IMR-90 (cell line): ENCODE results near the gene CYB5A. TPM values are rescaled to one million over a fixed set of nuclear protein-coding genes. Genes with fewer than 3 reads are reported as not detected.

Experiments
- ATAC-seq: fragments of 200-7000 bp; cut with Tn5 transposase; 2 replicates; pipeline ENCODE4 v1.9.1; 2020; ENCODE audit warnings: low read depth, mild to moderate bottlenecking, moderate library complexity
- BruUV-seq: library from RNA; stranded (reverse); fragments of 400-500 nt; replicated peaks from 2 replicates; lab custom pipeline; 2021; lab: Mats Ljungman, UMichigan
- CTCF ChIA-PET: fragments of 300-600 bp; formaldehyde crosslinking; extraction: SDS; loops from one replicate; lab custom pipeline; 2021; ENCODE audit warnings: antibody characterized with exemption; lab: Yijun Ruan, JAX
- POLR2A ChIA-PET: fragments of 300-600 bp; sonication (Branson Sonifier 250); formaldehyde crosslinking; loops from one replicate; lab custom pipeline; 2022; ENCODE audit warnings: antibody characterized with exemption; ENCODE audit not compliant: unreplicated experiment; lab: Charles Lee
- DNase-seq: peaks from one replicate; pipeline ENCODE4 v3.0.0; 2013
- H2AFZ ChIP-seq: replicated peaks from 2 replicates; pipeline ENCODE3; 2013; ENCODE audit warnings: low read length, mild to moderate bottlenecking; ENCODE audit not compliant: poor library complexity
- H2AK5ac ChIP-seq: 2 replicates; pipeline ENCODE4 v1.6.1; 2013; ENCODE audit warnings: low read depth, low read length, inconsistent platforms
- H2AK9ac ChIP-seq: replicated peaks from 2 replicates; pipeline ENCODE3; 2013; ENCODE audit warnings: mild to moderate bottlenecking, low read depth, low read length, moderate library complexity; ENCODE audit not compliant: poor library complexity
- H2BK120ac ChIP-seq: 2 replicates; pipeline ENCODE4 v1.6.1; 2013; ENCODE audit warnings: low read depth, low read length, inconsistent platforms
- H2BK15ac ChIP-seq: 3 replicates; pipeline ENCODE4 v1.6.1; 2013; ENCODE audit warnings: low read depth, low read length, inconsistent platforms
- H2BK20ac ChIP-seq: 2 replicates; pipeline ENCODE4 v1.6.1; 2013; ENCODE audit warnings: low read depth, mild to moderate bottlenecking, inconsistent platforms, low read length, moderate library complexity
- H2BK5ac ChIP-seq: 2 replicates; pipeline ENCODE4 v1.6.1; 2013; ENCODE audit warnings: mild to moderate bottlenecking, low read depth, low read length, inconsistent platforms; ENCODE audit not compliant: poor library complexity, severe bottlenecking
- H3K14ac ChIP-seq: replicated peaks from 2 replicates; pipeline ENCODE4 v1.6.1; 2013; ENCODE audit warnings: low read depth, low read length, inconsistent platforms
- H3K18ac ChIP-seq: 2 replicates; pipeline ENCODE4 v1.6.1; 2013; ENCODE audit warnings: low read depth, low read length, control low read depth
- H3K23ac ChIP-seq: 2 replicates; pipeline ENCODE4 v1.6.1; 2013; ENCODE audit warnings: low read depth, low read length, inconsistent platforms
- H3K27ac ChIP-seq: 2 replicates; pipeline ENCODE4 v1.5.1; 2013; ENCODE audit warnings: mild to moderate bottlenecking, control low read depth, low read length; ENCODE audit not compliant: insufficient read depth
- H3K27me3 ChIP-seq: 2 replicates; pipeline ENCODE4 v1.6.1; 2013; ENCODE audit warnings: low read length; ENCODE audit not compliant: control insufficient read depth, insufficient read depth
- H3K36me3 ChIP-seq: 2 replicates; pipeline ENCODE4 v1.6.1; 2013; ENCODE audit warnings: low read length, mixed read lengths; ENCODE audit not compliant: control insufficient read depth, insufficient read depth
- H3K4ac ChIP-seq: 2 replicates; pipeline ENCODE4 v1.6.1; 2013; ENCODE audit warnings: low read depth, low read length, inconsistent platforms
- H3K4me1 ChIP-seq: 2 replicates; pipeline ENCODE4 v1.6.1; 2013; ENCODE audit warnings: low read length, mixed read lengths; ENCODE audit not compliant: control insufficient read depth, insufficient read depth
- H3K4me2 ChIP-seq: 2 replicates; pipeline ENCODE4 v1.6.1; 2013; ENCODE audit warnings: low read depth, mild to moderate bottlenecking, control low read depth, low read length, moderate library complexity
- H3K4me3 ChIP-seq: 2 replicates; pipeline ENCODE4 v1.5.1; 2013; ENCODE audit warnings: low read depth, mild to moderate bottlenecking, control low read depth, low read length, moderate library complexity; ENCODE audit not compliant: insufficient read depth
- H3K56ac ChIP-seq: 2 replicates; pipeline ENCODE4 v1.6.1; 2013; ENCODE audit warnings: low read length, inconsistent platforms; ENCODE audit not compliant: insufficient read depth; ENCODE audit errors: extremely low read depth
- H3K79me1 ChIP-seq, 2 experiments: 2 replicates each; pipeline ENCODE4 v1.6.1; 2013; ENCODE audit warnings: low read length in 2 of 2, inconsistent platforms in 1 of 2, low read depth in 1 of 2
- H3K9ac ChIP-seq: 2 replicates; pipeline ENCODE4 v1.6.1; 2013; ENCODE audit warnings: low read depth, low read length, control low read depth
- H3K9me1 ChIP-seq: 2 replicates; pipeline ENCODE4 v1.6.1; 2013; ENCODE audit warnings: low read length, inconsistent platforms; ENCODE audit not compliant: insufficient read depth
- H3K9me3 ChIP-seq: 2 replicates; pipeline ENCODE4 v1.6.1; 2013; ENCODE audit warnings: low read length; ENCODE audit not compliant: control insufficient read depth, insufficient read depth
- H4K20me1 ChIP-seq: 2 replicates; pipeline ENCODE4 v1.6.1; 2013; ENCODE audit warnings: low read length, inconsistent platforms; ENCODE audit not compliant: insufficient read depth
- H4K5ac ChIP-seq: 2 replicates; pipeline ENCODE4 v1.6.1; 2013; ENCODE audit warnings: mild to moderate bottlenecking, low read depth, low read length, control low read depth
- H4K8ac ChIP-seq, 2 experiments: 2 replicates each; pipeline ENCODE4 v1.6.1; 2013; ENCODE audit warnings: low read depth in 2 of 2, low read length in 2 of 2, control low read depth in 1 of 2, inconsistent platforms in 1 of 2
- H4K91ac ChIP-seq: 2 replicates; pipeline ENCODE4 v1.6.1; 2013; ENCODE audit warnings: low read depth, low read length, inconsistent platforms; ENCODE audit not compliant: insufficient read depth
- CEBPB ChIP-seq: IDR thresholded peaks from 2 replicates; pipeline ENCODE4 v1.6.1; 2012; ENCODE audit warnings: low read depth, low read length, improper control_type of control experiment
- CHD1 ChIP-seq: IDR thresholded peaks from 2 replicates; pipeline ENCODE4 v1.6.1; 2012; ENCODE audit warnings: low read depth, low read length, improper control_type of control experiment
- CTCF ChIP-seq: conservative IDR thresholded peaks from 2 replicates; pipeline ENCODE4 v1.5.1; 2012; ENCODE audit warnings: mild to moderate bottlenecking, low read depth, low read length, improper control_type of control experiment
- ELK1 ChIP-seq: fragments of 150-350 bp; IDR thresholded peaks from 2 replicates; pipeline ENCODE4 v1.6.1; 2016; ENCODE audit warnings: low read depth, mild to moderate bottlenecking, low read length, moderate library complexity, borderline replicate concordance
- FOS ChIP-seq: fragments of 150-350 bp; IDR thresholded peaks from 2 replicates; pipeline ENCODE4 v1.6.1; 2016; ENCODE audit warnings: low read depth, low read length
- MAFK ChIP-seq: IDR thresholded peaks from 2 replicates; pipeline ENCODE4 v1.6.1; 2012; ENCODE audit warnings: low read depth, low read length, improper control_type of control experiment
- MAZ ChIP-seq: IDR thresholded peaks from 2 replicates; pipeline ENCODE4 v1.6.1; 2012; ENCODE audit warnings: low read depth, mild to moderate bottlenecking, low read length, improper control_type of control experiment, moderate library complexity, borderline replicate concordance
- POLR2A ChIP-seq: IDR thresholded peaks from 2 replicates; pipeline ENCODE4 v1.6.1; 2012; ENCODE audit warnings: mild to moderate bottlenecking, low read depth, low read length
- RAD21 ChIP-seq: IDR thresholded peaks from 2 replicates; pipeline ENCODE4 v1.6.1; 2012; ENCODE audit warnings: low read length, improper control_type of control experiment
- SMC3 ChIP-seq: fragments of 150-350 bp; IDR thresholded peaks from 2 replicates; pipeline ENCODE4 v1.6.1; 2016; ENCODE audit warnings: low read depth, mild to moderate bottlenecking, antibody characterized with exemption, low read length, moderate library complexity
- USF2 ChIP-seq: fragments of 150-350 bp; IDR thresholded peaks from 2 replicates; pipeline ENCODE4 v1.6.1; 2017; ENCODE audit warnings: mild to moderate bottlenecking, antibody characterized with exemption, low read length, low read depth
- WGBS, 2 experiments: methylation state at CpG; one replicate each; pipeline versions ENCODE4 v1.1.5 to v1.1.7; 2013; ENCODE audit warnings: missing lambda C conversion rate in 2 of 2; ENCODE audit not compliant: insufficient read length in 1 of 2; ENCODE audit errors: extremely low coverage in 2 of 2; 5-methylcytosine and 5-hydroxymethylcytosine counted together
- dilution Hi-C: fragments of 300-500 bp; cut with HindIII; formaldehyde crosslinking; loops from one replicate; pipeline ENCODE4 v1.14.3; 2018; ENCODE audit warnings: low sequenced_read_pairs; ENCODE audit not compliant: unreplicated experiment
- in situ Hi-C: fragments of 300-500 bp; cut with MboI; formaldehyde crosslinking; loops from 3 replicates; pipeline ENCODE4 v1.14.3; 2019; ENCODE audit warnings: low sequenced_read_pairs, inconsistent platforms, mixed read lengths
- intact Hi-C: fragments of 100-400 bp; cut with micrococcal nuclease; formaldehyde crosslinking; loops from 2 replicates; pipeline ENCODE4 v1.10.0; 2022
- polyA plus RNA-seq, 3 experiments: library from polyadenylated mRNA; depleted of rRNA; stranded (reverse); fragments of >200 nt; gene quantifications; 2 replicates each; pipeline ENCODE4 v1.2.3, GENCODE V29; 2012; ENCODE audit warnings: low replicate concordance in 1 of 3
- total RNA-seq: library from RNA; depleted of rRNA; stranded (reverse); fragments of >200 nt; gene quantifications from 2 replicates; pipeline ENCODE4 v1.2.3, GENCODE V29; 2012

CYB5A gene
- total and polyA plus RNA-seq, 2 of the 4 experiments (the other 2 are of a cell fraction) = 13.4 to 47.9 TPM

GRCh38 chr18:74299162-74299561 is 7.4 kb upstream of the CYB5A start:
- H3K9ac ChIP-seq = no peak overlapping the region
- no peak overlapping the region for H3K4ac ChIP-seq
- H4K8ac ChIP-seq = no peak overlapping the region
- CTCF ChIA-PET = no interaction called here
- H2BK5ac ChIP-seq = no peak overlapping the region
- no peaks in the 10 kb centered on the region; the same call in 1 of the 2 replicates for H3K4me1 ChIP-seq
- H3K4me3 ChIP-seq = no peak overlapping the region
- H3K23ac ChIP-seq = no peak overlapping the region
- H4K20me1 ChIP-seq = no peaks in the 10 kb centered on the region
- H3K36me3 ChIP-seq = no peaks in the 10 kb centered on the region
- no peak overlapping the region for H3K4me2 ChIP-seq
- no peak overlapping the region for H3K14ac ChIP-seq
- DNase-seq = no peak
- no peaks in the 10 kb centered on the region for H3K9me3 ChIP-seq
- no peaks in the 10 kb centered on the region for H3K79me1 ChIP-seq
- no peak overlapping the region for H2AFZ ChIP-seq
- no peak overlapping the region for H2BK15ac ChIP-seq
- H4K91ac ChIP-seq = no peak overlapping the region
- no peak overlapping the region for H2BK120ac ChIP-seq
- in situ Hi-C loops (no loop called here), dilution Hi-C loops (no loop called here), intact Hi-C loops (no loop called here)
- TF ChIP-seq USF2 (no peak), MAZ (no peak), CTCF (no peak), POLR2A (no peak), MAFK (no peak), CHD1 (no peak), ELK1 (no peak), CEBPB (no peak), FOS (no peak), SMC3 (no peak), RAD21 (no peak)
- H2BK20ac ChIP-seq = no peak overlapping the region
- no TSS peak for BruUV-seq
- no peak overlapping the region for H2AK9ac ChIP-seq
- H2AK5ac ChIP-seq = no peak overlapping the region
- H3K56ac ChIP-seq = no peak overlapping the region
- H3K18ac ChIP-seq = no peak overlapping the region
- POLR2A ChIA-PET = no interaction called here
- no peak overlapping the region for H3K27ac ChIP-seq
- H3K27me3 ChIP-seq = no peaks in the 10 kb centered on the region
- H4K5ac ChIP-seq = no peak overlapping the region
- no CpG with 5 or more reads among the region's 1 CpG for WGBS, 2 experiments
- H3K9me1 ChIP-seq = no peaks in the 10 kb centered on the region
- no peak for ATAC-seq
